C4-2B (cell line): ENCODE results near the gene KLF7.

Experiments used
- CTCF ChIP-seq: fragments of 450-650 bp; conservative IDR thresholded peaks from 2 replicates; pipeline ENCODE4 v1.5.1; 2017; ENCODE audit warnings: mild to moderate bottlenecking
- ZFX ChIP-seq: fragments of 450-650 bp; IDR thresholded peaks from 2 replicates; pipeline ENCODE4 v1.6.1; 2017

- no peak for TF ChIP-seq CTCF
- TF ChIP-seq ZFX = no peak
Measured at GRCh38 chr2:207144173-207144785, 21.5 kb downstream of the KLF7 start.
